NCI-H2196 (cell line): ENCODE data around the gene RAPGEF1.
A peak's percentile ranks its signal among the peaks of the same experiment; 100 is the strongest.
"Not testable (repeated sequence)": the region's sequence is repeated elsewhere in the genome, so short reads cannot be mapped to it uniquely, and the experiment has no call there.

Experiments used
- DNase-seq: peaks from one replicate; lab custom pipeline; 2025; ENCODE audit not compliant: unreplicated experiment; lab: John Stamatoyannopoulos, UW

The RAPGEF1 gene

GRCh38 chr9:131692612-131693562 is 47.0 kb downstream of the RAPGEF1 start:
- no peak for DNase-seq

GRCh38 chr9:131691969-131692611 is 47.8 kb downstream of the RAPGEF1 start:
- no peak for DNase-seq

- no peak for DNase-seq
Observed at GRCh38 chr9:131690941-131691573, 48.8 kb downstream of the RAPGEF1 start.

GRCh38 chr9:131690462-131690861 is 49.4 kb downstream of the RAPGEF1 start:
- no peak for DNase-seq

- no peak for DNase-seq
Observed at GRCh38 chr9:131688377-131688776, 51.5 kb downstream of the RAPGEF1 start.

- no peak for DNase-seq
Observed at GRCh38 chr9:131685753-131686706, 53.8 kb downstream of the RAPGEF1 start.

- not testable (repeated sequence) for DNase-seq
Observed at GRCh38 chr9:131683094-131683493, 56.8 kb downstream of the RAPGEF1 start.

- DNase-seq, result no peak
Observed at GRCh38 chr9:131682261-131682660, 57.6 kb downstream of the RAPGEF1 start.

- not testable (repeated sequence) for DNase-seq
Observed at GRCh38 chr9:131681826-131682225, 58.0 kb downstream of the RAPGEF1 start.

GRCh38 chr9:131681108-131681507 is 58.8 kb downstream of the RAPGEF1 start:
- DNase-seq, result not testable (repeated sequence)

- no peak for DNase-seq
Observed at GRCh38 chr9:131679261-131680020, 60.4 kb downstream of the RAPGEF1 start.

- DNase-seq, result peak; percentile 66
Observed at GRCh38 chr9:131678499-131679111, 61.3 kb downstream of the RAPGEF1 start.

GRCh38 chr9:131677444-131678180 is 62.3 kb downstream of the RAPGEF1 start:
- DNase-seq, result no peak

GRCh38 chr9:131677049-131677443 is 62.8 kb downstream of the RAPGEF1 start:
- no peak for DNase-seq

GRCh38 chr9:131676431-131676972 is 63.4 kb downstream of the RAPGEF1 start:
- DNase-seq, result no peak

- DNase-seq, result no peak
Observed at GRCh38 chr9:131675437-131676022, 64.3 kb downstream of the RAPGEF1 start.

GRCh38 chr9:131674425-131675421 is 65.2 kb downstream of the RAPGEF1 start:
- DNase-seq, result no peak
